Measurements from ENCODE around the gene ETF1. TPM values are rescaled to one million over a fixed set of nuclear protein-coding genes. Genes with fewer than 3 reads are reported as not detected.

ETF1 gene
- total and polyA plus RNA-seq, 9 of the 15 experiments (the other 6 are each of a cell fraction or from before 2014, with no cell fraction given) = 53.7 to 209 (median 164) TPM

GRCh38 chr5:138468133-138468965 is 74.7 kb downstream of the ETF1 start (continued):
- TF ChIP-seq NFE2L1 (tag; IDR thresholded peaks at IDR 0.05; ENCODE audit: borderline replicate concordance, low read depth) (no peak), PTTG1 (tag; IDR thresholded peaks at IDR 0.05; ENCODE audit: low read depth) (no peak), TBP (optimal IDR thresholded peaks at IDR 0.05; ENCODE audit: low read depth, low read length) (no peak), SMARCA4 (IDR thresholded peaks at IDR 0.05) (0 out of 2 replicates have a peak, but pooled peaks have one; percentile 17), ZNF780A (CRISPR knock-in tag; IDR thresholded peaks at IDR 0.05) (no peak), HDAC1 (IDR thresholded peaks at IDR 0.05) (no peak), BACH1 (tag; IDR thresholded peaks at IDR 0.05) (0 out of 2 replicates have a peak, but pooled peaks have one; percentile 13), OTX1 (CRISPR knock-in tag; IDR thresholded peaks at IDR 0.05) (no peak), ETV1 (tag; conservative IDR thresholded peaks at IDR 0.05; ENCODE audit: low read depth) (no peak), MEF2A (IDR thresholded peaks at IDR 0.05; ENCODE audit: control insufficient read depth, low read depth, low read length) (peak; percentile 31; the same call in 1 of the 2 replicates), RUNX1 (IDR thresholded peaks at IDR 0.05; ENCODE audit: low read depth) (no peak), ZNF175 (CRISPR knock-in tag; IDR thresholded peaks at IDR 0.05; ENCODE audit: low read depth) (no peak), XRCC3 (IDR thresholded peaks at IDR 0.05) (no peak), ZBTB33 (CRISPR knock-in tag; IDR thresholded peaks at IDR 0.05) (no peak), TARDBP (IDR thresholded peaks at IDR 0.05) (no peak), TAF1 (IDR thresholded peaks at IDR 0.05; ENCODE audit: control insufficient read depth, extremely low read depth, insufficient read depth, low read length, severe bottlenecking) (peak; percentile 55), RBM14 (IDR thresholded peaks at IDR 0.05; ENCODE audit: borderline replicate concordance, insufficient read depth, low read depth, low read length) (peak; percentile 10; the same call in 1 of the 2 replicates), LCOR (CRISPR knock-in tag; IDR thresholded peaks at IDR 0.05) (no peak; the same call in 1 of the 2 replicates), USF2 (CRISPR knock-in tag; IDR thresholded peaks at IDR 0.05) (no peak), TAF15 (IDR thresholded peaks at IDR 0.05; ENCODE audit: low read depth, low read length) (peak; percentile 41; the same call in 1 of the 2 replicates), IRF9 (tag; IDR thresholded peaks at IDR 0.05) (no peak), HNRNPUL1 (IDR thresholded peaks at IDR 0.05; ENCODE audit: low read length) (no peak), HSF4 (CRISPR knock-in tag; IDR thresholded peaks at IDR 0.05; ENCODE audit: borderline replicate concordance) (no peak), SNAPC5 (CRISPR knock-in tag; IDR thresholded peaks at IDR 0.05) (no peak), ZNF282 (CRISPR knock-in tag; IDR thresholded peaks at IDR 0.05) (no peak), ZNF263 (CRISPR knock-in tag; IDR thresholded peaks at IDR 0.05; ENCODE audit: borderline replicate concordance) (no peak)
